BJ (cell line): ENCODE measurements around the gene PHLPP2. TPM values are rescaled to one million over a fixed set of nuclear protein-coding genes. Genes with fewer than 3 reads are reported as not detected.

ENCODE experiments used
- CTCF ChIA-PET: fragments of 350-600 bp; formaldehyde crosslinking; extraction: SDS; loops from one replicate; lab custom pipeline; 2021; ENCODE audit warnings: antibody characterized with exemption, inconsistent platforms; lab: Yijun Ruan, JAX
- POLR2A ChIA-PET: fragments of 300-600 bp; sonication (Branson Sonifier 250); formaldehyde crosslinking; extraction: SDS; loops from one replicate; lab custom pipeline; 2021; ENCODE audit warnings: antibody characterized with exemption; lab: Charles Lee
- DNase-seq: peaks from one replicate; pipeline ENCODE4 v3.0.0-alpha.2; 2011; ENCODE audit warnings: low read depth
- H3K27me3 ChIP-seq: 2 replicates; pipeline ENCODE4 v1.6.0; 2011; ENCODE audit warnings: low read length; ENCODE audit not compliant: control insufficient read depth, insufficient read depth
- H3K36me3 ChIP-seq: 2 replicates; pipeline ENCODE4 v1.5.1; 2011; ENCODE audit warnings: low read length; ENCODE audit not compliant: control insufficient read depth, insufficient read depth
- H3K4me3 ChIP-seq: 2 replicates; pipeline ENCODE4 v1.5.1; 2011; ENCODE audit warnings: low read depth, mild to moderate bottlenecking, control low read depth, low read length
- CTCF ChIP-seq: IDR thresholded peaks from 2 replicates; pipeline ENCODE4 v1.5.1; 2011; ENCODE audit warnings: low read depth, mild to moderate bottlenecking, control low read depth, inconsistent platforms, low read length, moderate library complexity; ENCODE audit not compliant: insufficient read depth
- polyA plus RNA-seq: library from polyadenylated mRNA; depleted of rRNA; stranded (reverse); fragments of >200 nt; gene quantifications from 2 replicates; pipeline ENCODE4 v1.2.3, GENCODE V29; 2011

The PHLPP2 gene
- polyA plus RNA-seq, 1 experiment: 7.9 TPM

- POLR2A ChIA-PET: no interaction called here
- Histone ChIP-seq H3K4me3 (no peak overlapping the region), H3K27me3 (no peaks in the 10 kb centered on the region), H3K36me3 (peaks cover 7% of the 10 kb centered on the region)
- CTCF ChIA-PET: no interaction called here
- no peak for TF ChIP-seq CTCF
- DNase-seq: no peak
These were observed 52.4 kb downstream of the PHLPP2 start for GRCh38 chr16:71672125-71672524.

- POLR2A ChIA-PET: no interaction called here
- Histone ChIP-seq H3K27me3 (no peaks in the 10 kb centered on the region), H3K36me3 (peaks cover 6% of the 10 kb centered on the region), H3K4me3 (no peak overlapping the region)
- DNase-seq: no peak
- no peak for TF ChIP-seq CTCF
- CTCF ChIA-PET: interaction anchor here (1.0 kb wide), 1 partner anchor 72 kb away, joined by 3 read pairs; no protein-coding TSS in a partner anchor
These were observed 53.3 kb downstream of the PHLPP2 start for GRCh38 chr16:71671165-71671564.

- TF ChIP-seq CTCF: no peak
- DNase-seq: no peak
- H3K27me3 ChIP-seq: no peaks in the 10 kb centered on the region
- H3K36me3 ChIP-seq: peaks cover 5% of the 10 kb centered on the region
- POLR2A ChIA-PET: no interaction called here
- CTCF ChIA-PET: interaction anchor here (0.9 to 1.1 kb wide), 4 partner anchors 15 to 73 kb away, joined by 3 read pairs; no protein-coding TSS in a partner anchor
- no peak overlapping the region for H3K4me3 ChIP-seq
These were observed 54.0 kb downstream of the PHLPP2 start for GRCh38 chr16:71670537-71670936.

- ChIA-PET CTCF (interaction anchor here (0.5 to 1.1 kb wide), 4 partner anchors 14 to 94 kb away, joined by 3 read pairs; no protein-coding TSS in a partner anchor), POLR2A (no interaction called here)
- Histone ChIP-seq H3K27me3 (no peaks in the 10 kb centered on the region), H3K4me3 (no peak overlapping the region), H3K36me3 (peaks cover 5% of the 10 kb centered on the region)
- TF ChIP-seq CTCF: 0 out of 2 replicates have a peak, but pooled peaks have one; percentile 24
- DNase-seq: no peak
These were observed 54.5 kb downstream of the PHLPP2 start for GRCh38 chr16:71669926-71670536.

- TF ChIP-seq CTCF: no peak
- DNase-seq: no peak
- no peaks in the 10 kb centered on the region for H3K27me3 ChIP-seq
- peaks cover 8% of the 10 kb centered on the region for H3K36me3 ChIP-seq
- no peak overlapping the region for H3K4me3 ChIP-seq
- ChIA-PET POLR2A (no interaction called here), CTCF (no interaction called here)
These were observed 57.4 kb downstream of the PHLPP2 start for GRCh38 chr16:71666928-71667707.
